ENCODE results near the gene HDAC9. TPM values are rescaled to one million over a fixed set of nuclear protein-coding genes. Genes with fewer than 3 reads are reported as not detected.

The HDAC9 gene
- total and polyA plus RNA-seq, 2 of the 13 experiments (the other 11 are each of a cell fraction or from before 2014, with no cell fraction given): 0.05 to 0.07 TPM

DNA sequence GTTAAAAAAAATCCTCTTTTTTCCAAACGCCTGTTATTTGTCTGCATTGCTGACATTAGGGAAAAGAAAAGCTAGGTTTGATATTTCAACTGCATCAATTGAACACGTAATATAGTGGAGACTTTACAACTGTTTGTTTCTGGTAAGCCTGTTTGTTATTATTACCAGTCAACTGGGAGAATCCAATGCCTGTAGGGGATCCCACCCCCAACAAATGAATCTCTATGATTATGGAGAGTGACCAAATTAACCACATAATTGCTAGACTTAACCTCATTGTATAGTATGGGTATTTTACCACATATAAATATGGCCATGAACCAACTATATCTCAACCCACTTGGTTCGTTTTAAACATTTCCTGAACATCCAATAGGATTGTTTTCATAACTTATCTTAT is 405.8 kb downstream of the HDAC9 start:
- Histone ChIP-seq H3K36me3 (replicated peaks in 1 of 2; ENCODE audit: control insufficient read depth in 1 of 2, insufficient read depth in 2 of 2, low read length in 2 of 2) (no peaks in the 10 kb centered on the region), H3K79me2 (ENCODE audit: insufficient read depth, low read length) (no peaks in the 10 kb centered on the region), H3K4me3 (replicated peaks in 1 of 3; ENCODE audit: insufficient read depth in 1 of 3, low read depth in 2 of 3, low read length in 3 of 3) (no peak overlapping the region), H3K9ac (ENCODE audit: insufficient read depth, low read depth, low read length) (no peak overlapping the region), H2AFZ (ENCODE audit: low read length) (no peak overlapping the region), H3K4me2 (ENCODE audit: low read depth, low read length) (no peak overlapping the region), H3K27me3 (ENCODE audit: control insufficient read depth in 1 of 2, insufficient read depth in 2 of 2, low read length in 2 of 2) (no peaks in the 10 kb centered on the region), H3K9me3 (ENCODE audit: low read length) (peaks cover 63% of the 10 kb centered on the region), H3K4me1 (ENCODE audit: insufficient read depth, low read length) (no peaks in the 10 kb centered on the region), H4K20me1 (ENCODE audit: insufficient read depth, low read length) (no peaks in the 10 kb centered on the region), H3K27ac (ENCODE audit: extremely low read length, insufficient read depth, low read length) (no peak overlapping the region)
- no TSS peak for BruUV-seq (replicated peaks)
- ChIA-PET POLR2A (no interaction called here), CTCF (ENCODE audit: low intra/inter-chr PET ratio, low total read pairs) (no interaction called here)
- DNase-seq (ENCODE audit: low spot score) (no peak), ATAC-seq (no peak), FAIRE-seq (no peak)
- WGBS (ENCODE audit: low lambda C conversion rate): 2% methylated on average over 3 of the region's 3 CpGs
- intact Hi-C loops (cut with micrococcal nuclease; ENCODE audit: unreplicated experiment): no loop called here
- TF ChIP-seq SMAD9 (CRISPR knock-in tag; IDR thresholded peaks at IDR 0.05): no peak
- TF ChIP-seq MIER3 (CRISPR knock-in tag; IDR thresholded peaks at IDR 0.05; ENCODE audit: borderline replicate concordance): no peak
- TF ChIP-seq SCMH1 (CRISPR knock-in tag; IDR thresholded peaks at IDR 0.05; ENCODE audit: borderline replicate concordance): no peak
- no peak for TF ChIP-seq STAT5B (CRISPR knock-in tag; IDR thresholded peaks at IDR 0.05)
- TF ChIP-seq DDIT3 (CRISPR knock-in tag; IDR thresholded peaks at IDR 0.05): no peak
- TF ChIP-seq ZNF766 (CRISPR knock-in tag; IDR thresholded peaks at IDR 0.05; ENCODE audit: borderline replicate concordance): no peak
- no peak for TF ChIP-seq ZNF879 (CRISPR knock-in tag; IDR thresholded peaks at IDR 0.05)
- TF ChIP-seq ARNT2 (CRISPR knock-in tag; IDR thresholded peaks at IDR 0.05; ENCODE audit: low read depth): no peak
- TF ChIP-seq ZNF883 (CRISPR knock-in tag; IDR thresholded peaks at IDR 0.05; ENCODE audit: not compliant biosample characterization): no peak
- in situ Hi-C loops (cut with HindIII; ENCODE audit: extremely low pct_ligation_motif_present, low pct_unique_long_range_greater_than_20kb): no loop called here

- no peaks in the 10 kb centered on the region for H3K27me3 ChIP-seq (ENCODE audit: control insufficient read depth in 1 of 2, insufficient read depth in 2 of 2, low read length in 2 of 2)
- DNase-seq (ENCODE audit: low spot score): no peak
- no peaks in the 10 kb centered on the region for H3K79me2 ChIP-seq (ENCODE audit: insufficient read depth, low read length)
- H3K4me1 ChIP-seq (ENCODE audit: insufficient read depth, low read length): no peaks in the 10 kb centered on the region
- BruUV-seq (replicated peaks): no TSS peak
- TF ChIP-seq TCF7L2 (IDR thresholded peaks at IDR 0.05; ENCODE audit: low read depth, low read length) (no peak), ZNF24 (IDR thresholded peaks at IDR 0.05) (no peak), GATAD2A (CRISPR knock-in tag; IDR thresholded peaks at IDR 0.05) (no peak)
- FAIRE-seq: no peak
- no peaks in the 10 kb centered on the region for H4K20me1 ChIP-seq (ENCODE audit: insufficient read depth, low read length)
- H3K4me2 ChIP-seq (ENCODE audit: low read depth, low read length): no peak overlapping the region
- ChIA-PET CTCF (ENCODE audit: low intra/inter-chr PET ratio, low total read pairs) (no interaction called here), POLR2A (no interaction called here)
- WGBS (ENCODE audit: low lambda C conversion rate): 0% methylated on average over 1 of the region's 1 CpG
- no peak overlapping the region for H3K4me3 ChIP-seq (replicated peaks in 1 of 3; ENCODE audit: insufficient read depth in 1 of 3, low read depth in 2 of 3, low read length in 3 of 3)
- peaks cover 69% of the 10 kb centered on the region for H3K9me3 ChIP-seq (ENCODE audit: low read length)
- no peaks in the 10 kb centered on the region for H3K36me3 ChIP-seq (replicated peaks in 1 of 2; ENCODE audit: control insufficient read depth in 1 of 2, insufficient read depth in 2 of 2, low read length in 2 of 2)
- H3K9ac ChIP-seq (ENCODE audit: insufficient read depth, low read depth, low read length): no peak overlapping the region
- ATAC-seq: no peak
- H2AFZ ChIP-seq (ENCODE audit: low read length): no peak overlapping the region
- H3K27ac ChIP-seq (ENCODE audit: extremely low read length, insufficient read depth, low read length): no peak overlapping the region
- intact Hi-C loops (cut with micrococcal nuclease; ENCODE audit: unreplicated experiment) (no loop called here), in situ Hi-C loops (cut with HindIII; ENCODE audit: extremely low pct_ligation_motif_present, low pct_unique_long_range_greater_than_20kb) (no loop called here)
These were observed 406.5 kb downstream of the HDAC9 start for GRCh38 chr7:18901982-18902421.
